GM23338 (cell line): Measurements from ENCODE around the gene GYPE. TPM values are rescaled to one million over a fixed set of nuclear protein-coding genes. Genes with fewer than 3 reads are reported as not detected.
"Not testable (repeated sequence)": the region's sequence is repeated elsewhere in the genome, so short reads cannot be mapped to it uniquely, and the experiment has no call there.

Experiments used
- ATAC-seq: fragments of 200-7000 bp; cut with Tn5 transposase; 3 replicates; pipeline ENCODE4 v1.9.1; 2020
- DNase-seq: peaks from one replicate; pipeline ENCODE4 v3.0.0-alpha.2; 2015; ENCODE audit warnings: low spot score
- H2AFZ ChIP-seq: fragments of 200-600 bp; sonication (generic); 2 replicates; pipeline ENCODE4 v1.8.0; 2016; ENCODE audit warnings: antibody characterized with exemption, mild to moderate bottlenecking, moderate library complexity
- H3F3A ChIP-seq: fragments of 200-600 bp; sonication (generic); replicated peaks from 2 replicates; pipeline ENCODE4 v1.8.0; 2017; ENCODE audit warnings: antibody characterized with exemption, mixed run types, low read depth
- H3K27ac ChIP-seq: fragments of 200-600 bp; sonication (generic); 2 replicates; pipeline ENCODE4 v1.6.1; 2016; ENCODE audit warnings: low read depth
- H3K27me3 ChIP-seq: fragments of 200-600 bp; sonication (generic); 2 replicates; pipeline ENCODE4 v1.8.0; 2016; ENCODE audit warnings: mild to moderate bottlenecking, mixed run types, moderate library complexity; ENCODE audit not compliant: insufficient read depth
- H3K36me3 ChIP-seq: fragments of 200-600 bp; sonication (generic); 2 replicates; pipeline ENCODE4 v1.8.0; 2016; ENCODE audit warnings: mild to moderate bottlenecking; ENCODE audit not compliant: insufficient read depth
- H3K4me1 ChIP-seq: fragments of 200-600 bp; sonication (generic); 2 replicates; pipeline ENCODE4 v1.8.0; 2016; ENCODE audit warnings: mild to moderate bottlenecking, moderate library complexity; ENCODE audit not compliant: insufficient read depth
- H3K4me2 ChIP-seq: fragments of 200-600 bp; sonication (generic); 2 replicates; pipeline ENCODE4 v1.7.1; 2017; ENCODE audit warnings: mixed run types
- H3K4me3 ChIP-seq: fragments of 200-600 bp; sonication (generic); 2 replicates; pipeline ENCODE4 v1.6.1; 2016; ENCODE audit warnings: mixed run types
- H3K79me2 ChIP-seq: fragments of 200-600 bp; sonication (generic); replicated peaks from 2 replicates; pipeline ENCODE4 v1.8.0; 2017; ENCODE audit warnings: mild to moderate bottlenecking; ENCODE audit not compliant: insufficient read depth
- H3K9me2 ChIP-seq: fragments of 200-600 bp; sonication (generic); 2 replicates; pipeline ENCODE4 v1.8.0; 2017; ENCODE audit not compliant: insufficient read depth
- H4K20me1 ChIP-seq: fragments of 200-600 bp; sonication (generic); replicated peaks from 2 replicates; pipeline ENCODE4 v1.8.0; 2017; ENCODE audit warnings: mild to moderate bottlenecking; ENCODE audit not compliant: insufficient read depth
- H3K27ac Mint-ChIP-seq: 2 replicates; pipeline ENCODE4 v1.8.0; 2020; ENCODE audit warnings: inconsistent platforms, mild to moderate bottlenecking, moderate library complexity, mixed read lengths
- H3K27me3 Mint-ChIP-seq: 3 replicates; pipeline ENCODE4 v1.8.0; 2022; ENCODE audit warnings: low read depth, mild to moderate bottlenecking, moderate library complexity, mixed read lengths, inconsistent platforms; ENCODE audit not compliant: insufficient read depth, poor library complexity
- H3K36me3 Mint-ChIP-seq: 3 replicates; pipeline ENCODE4 v1.8.0; 2021; ENCODE audit warnings: low read depth, mild to moderate bottlenecking, inconsistent platforms, moderate library complexity, mixed read lengths
- H3K4me1 Mint-ChIP-seq: 3 replicates; pipeline ENCODE4 v1.8.0; 2020; ENCODE audit warnings: mild to moderate bottlenecking, inconsistent platforms, mixed read lengths
- H3K4me3 Mint-ChIP-seq: 3 replicates; pipeline ENCODE4 v1.8.0; 2021; ENCODE audit warnings: moderate library complexity, mild to moderate bottlenecking, inconsistent platforms, mixed read lengths
- H3K9me3 Mint-ChIP-seq: 3 replicates; pipeline ENCODE4 v1.8.0; 2020; ENCODE audit warnings: moderate library complexity, mild to moderate bottlenecking, inconsistent platforms, mixed read lengths
- CREB1 ChIP-seq: fragments of 250-450 bp; sonication (Bioruptor Pico); IDR thresholded peaks from 2 replicates; pipeline ENCODE4 v1.5.0; 2020; ENCODE audit warnings: low read depth, mild to moderate bottlenecking, moderate library complexity
- CTCF ChIP-seq, 2 experiments: fragments of 200-600 bp in 1 of 2; sonication (generic) in 1 of 2; conservative IDR thresholded peaks; 2 replicates each; pipeline versions ENCODE4 v1.5.1 to v1.6.1; 2016 to 2017; ENCODE audit warnings: antibody characterized with exemption in 2 of 2, low read depth in 2 of 2, mild to moderate bottlenecking in 2 of 2, moderate library complexity in 1 of 2
- ETS1 ChIP-seq: IDR thresholded peaks from 2 replicates; pipeline ENCODE4 v1.6.1; 2016; ENCODE audit warnings: antibody characterized with exemption
- EZH2 ChIP-seq: fragments of 200-600 bp; sonication (generic); IDR thresholded peaks from one replicate; pipeline ENCODE4 v1.8.0; 2017; ENCODE audit warnings: antibody characterized with exemption, mild to moderate bottlenecking, low read depth; ENCODE audit not compliant: unreplicated experiment
- EZH2phosphoT487 ChIP-seq: fragments of 200-600 bp; sonication (generic); IDR thresholded peaks from one replicate; pipeline ENCODE4 v1.8.1; 2018; ENCODE audit warnings: antibody characterized with exemption; ENCODE audit not compliant: unreplicated experiment
- JUNB ChIP-seq: IDR thresholded peaks from one replicate; pipeline ENCODE4 v1.6.1; 2016; ENCODE audit warnings: antibody characterized with exemption; ENCODE audit not compliant: unreplicated experiment
- NANOG ChIP-seq: IDR thresholded peaks from 2 replicates; pipeline ENCODE4 v1.6.1; 2016; ENCODE audit warnings: antibody characterized with exemption, borderline replicate concordance
- POLR2AphosphoS5 ChIP-seq: IDR thresholded peaks from 2 replicates; pipeline ENCODE4 v1.6.1; 2016; ENCODE audit warnings: antibody characterized with exemption, low read depth
- REST ChIP-seq: IDR thresholded peaks from one replicate; pipeline ENCODE4 v1.6.1; 2018; ENCODE audit warnings: antibody characterized with exemption; ENCODE audit not compliant: unreplicated experiment
- STAT1 ChIP-seq: IDR thresholded peaks from one replicate; pipeline ENCODE4 v1.6.1; 2016; ENCODE audit warnings: antibody characterized with exemption; ENCODE audit not compliant: unreplicated experiment
- ZNF114 ChIP-seq: fragments of 250-450 bp; sonication (Bioruptor Pico); IDR thresholded peaks from 2 replicates; pipeline ENCODE4 v1.5.0; 2020; ENCODE audit warnings: mild to moderate bottlenecking, moderate library complexity
- ZNF331 ChIP-seq: fragments of 250-450 bp; sonication (Bioruptor Pico); IDR thresholded peaks from 2 replicates; pipeline ENCODE4 v1.5.0; 2020; ENCODE audit warnings: low read depth, mild to moderate bottlenecking, moderate library complexity
- polyA plus RNA-seq: library from polyadenylated mRNA; unstranded; fragments of >200 nt; fragmentation: Nextera tagmentation; extraction: Ambion mirVana; gene quantifications from 2 replicates; pipeline ENCODE4 v1.2.1, GENCODE V29; 2016
- total RNA-seq: library from RNA; depleted of rRNA; stranded (reverse); fragments of >200 nt; shearing (Covaris generic); gene quantifications from 2 replicates; pipeline ENCODE4 v1.2.3, GENCODE V29; 2014

The GYPE gene
- total and polyA plus RNA-seq, 2 experiments from 2014 or later = 0.24 TPM; not detected in 1

GRCh38 chr4:143869925-143870324, 35.4 kb downstream of the GYPE start:
- not testable (repeated sequence) for H2AFZ ChIP-seq, H3K4me3 ChIP-seq, H3K4me2 ChIP-seq, H3K9me3 Mint-ChIP-seq, H3K27ac Mint-ChIP-seq, H3K9me2 ChIP-seq, DNase-seq, H3K27me3 ChIP-seq, H3K27me3 Mint-ChIP-seq, H3K36me3 ChIP-seq, H3K27ac ChIP-seq, H3K4me3 Mint-ChIP-seq, H3F3A ChIP-seq, H3K4me1 Mint-ChIP-seq, H3K4me1 ChIP-seq, H3K36me3 Mint-ChIP-seq, ATAC-seq, H4K20me1 ChIP-seq, H3K79me2 ChIP-seq

- H3K4me3 ChIP-seq, H3K9me2 ChIP-seq, H4K20me1 ChIP-seq, H3F3A ChIP-seq, H3K4me1 ChIP-seq, H3K9me3 Mint-ChIP-seq, H3K4me2 ChIP-seq, H3K36me3 Mint-ChIP-seq, H3K4me3 Mint-ChIP-seq, H2AFZ ChIP-seq, H3K27me3 Mint-ChIP-seq, H3K36me3 ChIP-seq, H3K27ac ChIP-seq, DNase-seq, H3K4me1 Mint-ChIP-seq, H3K27me3 ChIP-seq, H3K79me2 ChIP-seq, H3K27ac Mint-ChIP-seq, ATAC-seq: not testable (repeated sequence)
Observed at GRCh38 chr4:143862716-143863115, 42.6 kb downstream of the GYPE start.

GRCh38 chr4:143858456-143858855, 46.9 kb downstream of the GYPE start:
- Mint-ChIP-seq H3K27ac (no peak overlapping the region), H3K9me3 (no peaks in the 10 kb centered on the region), H3K27me3 (peaks cover 1% of the 10 kb centered on the region), H3K4me1 (peaks cover 4% of the 10 kb centered on the region; the same call in 1 of the 3 replicates), H3K36me3 (no peaks in the 10 kb centered on the region), H3K4me3 (no peak overlapping the region)
- no peaks in the 10 kb centered on the region for H3K9me2 ChIP-seq
- H3K4me2 ChIP-seq = no peak overlapping the region
- H3F3A ChIP-seq = no peaks in the 10 kb centered on the region
- no peaks in the 10 kb centered on the region for H4K20me1 ChIP-seq
- ATAC-seq (no peak), DNase-seq (no peak)
- no peaks in the 10 kb centered on the region for H3K36me3 ChIP-seq
- no peaks in the 10 kb centered on the region for H3K4me1 ChIP-seq
- H3K79me2 ChIP-seq = no peaks in the 10 kb centered on the region
- no peak overlapping the region for H3K27ac ChIP-seq
- no peaks in the 10 kb centered on the region for H3K27me3 ChIP-seq
- H3K4me3 ChIP-seq = no peak overlapping the region
- H2AFZ ChIP-seq = no peak overlapping the region
- TF ChIP-seq EZH2phosphoT487 (no peak), NANOG (no peak), EZH2 (no peak), CREB1 (no peak), POLR2AphosphoS5 (no peak), REST (no peak), STAT1 (no peak), JUNB (no peak), ETS1 (no peak), ZNF114 (CRISPR knock-in tag) (no peak), ZNF331 (CRISPR knock-in tag) (no peak), CTCF (conservative IDR thresholded peaks at IDR 0.05; ENCODE audit: low read depth in 2 of 2) (no peak)
